Measurements from ENCODE around the gene REPIN1. TPM values are rescaled to one million over a fixed set of nuclear protein-coding genes. Genes with fewer than 3 reads are reported as not detected.

REPIN1 gene
- total RNA-seq, 3 donors from 2014 or later = 151 to 228 (median 202) TPM

GRCh38 chr7:150402671-150403321 lies 34.2 kb downstream of the REPIN1 start:
- peaks cover 30% of the 10 kb centered on the region for H3K4me1 ChIP-seq (ENCODE audit: low read depth)
- ATAC-seq = peak; percentile 57
- intact Hi-C loops (cut with DNase I, micrococcal nuclease) = no loop called here
- DNase-seq = peak; percentile 78 to 85 (median 79)
- TF ChIP-seq CTCF (IDR thresholded peaks at IDR 0.05) = no peak
- H3K4me3 ChIP-seq = no peak overlapping the region
- no peaks in the 10 kb centered on the region for H3K9me3 ChIP-seq
- no peaks in the 10 kb centered on the region for H3K36me3 ChIP-seq (ENCODE audit: low read depth)

- Histone ChIP-seq H3K9me3 (no peaks in the 10 kb centered on the region), H3K4me3 (no peak overlapping the region), H3K36me3 (ENCODE audit: low read depth) (no peaks in the 10 kb centered on the region), H3K4me1 (ENCODE audit: low read depth) (peaks cover 30% of the 10 kb centered on the region)
- no peak for TF ChIP-seq CTCF (IDR thresholded peaks at IDR 0.05)
- ATAC-seq (no peak), DNase-seq (no peak)
- intact Hi-C loops (cut with DNase I, micrococcal nuclease) = no loop called here
Measured at GRCh38 chr7:150403376-150404171, 35.0 kb downstream of the REPIN1 start.

GRCh38 chr7:150404172-150404804 lies 35.7 kb downstream of the REPIN1 start:
- peaks cover 30% of the 10 kb centered on the region for H3K4me1 ChIP-seq (ENCODE audit: low read depth)

GRCh38 chr7:150404805-150405583 lies 36.4 kb downstream of the REPIN1 start:
- Histone ChIP-seq H3K4me1 (ENCODE audit: low read depth) (peaks cover 30% of the 10 kb centered on the region), H3K4me3 (peak overlapping the region; percentile 36), H3K36me3 (ENCODE audit: low read depth) (no peaks in the 10 kb centered on the region), H3K9me3 (no peaks in the 10 kb centered on the region)
- intact Hi-C loops (cut with DNase I, micrococcal nuclease) = no loop called here
- DNase-seq (peak; percentile 91 to 94 (median 93)), ATAC-seq (peak; percentile 84)
- TF ChIP-seq CTCF (IDR thresholded peaks at IDR 0.05) = no peak

More at GRCh38 chr7:150404172-150404804, 35.7 kb downstream of the REPIN1 start:
- Histone ChIP-seq H3K36me3 (ENCODE audit: low read depth) (no peaks in the 10 kb centered on the region), H3K4me3 (no peak overlapping the region), H3K9me3 (no peaks in the 10 kb centered on the region)
- DNase-seq (no peak), ATAC-seq (peak; percentile 4)
- intact Hi-C loops (cut with DNase I, micrococcal nuclease) = no loop called here
- no peak for TF ChIP-seq CTCF (IDR thresholded peaks at IDR 0.05)

- Histone ChIP-seq H3K36me3 (ENCODE audit: low read depth) (no peaks in the 10 kb centered on the region), H3K4me3 (peak overlapping the region; percentile 36), H3K4me1 (ENCODE audit: low read depth) (peaks cover 30% of the 10 kb centered on the region), H3K9me3 (no peaks in the 10 kb centered on the region)
- intact Hi-C loops (cut with DNase I, micrococcal nuclease) = no loop called here
- peak; percentile 24 for ATAC-seq
- DNase-seq = peak in 2 of 3 donors; percentile 78 to 81
- TF ChIP-seq CTCF (IDR thresholded peaks at IDR 0.05) = no peak
Measured at GRCh38 chr7:150405584-150406311, 37.1 kb downstream of the REPIN1 start.

Data from mucosa of descending colon (tissue), 3 donors.